ENCODE data around the gene ANAPC16.

Gene ANAPC16

GRCh38 chr10:72174297-72174662 lies 41.5 kb upstream of the ANAPC16 start:
- H3K79me2 ChIP-seq (ENCODE audit: insufficient read depth, low read length): no peaks in the 10 kb centered on the region
- no peaks in the 10 kb centered on the region for H3K27me3 ChIP-seq (ENCODE audit: insufficient read depth, low read length, poor library complexity)
- DNase-seq: no peak
- no peak for TF ChIP-seq EZH2 (IDR thresholded peaks at IDR 0.05; ENCODE audit: borderline replicate concordance, low read depth, low read length, severe bottlenecking)
- TF ChIP-seq, protein P1, sequence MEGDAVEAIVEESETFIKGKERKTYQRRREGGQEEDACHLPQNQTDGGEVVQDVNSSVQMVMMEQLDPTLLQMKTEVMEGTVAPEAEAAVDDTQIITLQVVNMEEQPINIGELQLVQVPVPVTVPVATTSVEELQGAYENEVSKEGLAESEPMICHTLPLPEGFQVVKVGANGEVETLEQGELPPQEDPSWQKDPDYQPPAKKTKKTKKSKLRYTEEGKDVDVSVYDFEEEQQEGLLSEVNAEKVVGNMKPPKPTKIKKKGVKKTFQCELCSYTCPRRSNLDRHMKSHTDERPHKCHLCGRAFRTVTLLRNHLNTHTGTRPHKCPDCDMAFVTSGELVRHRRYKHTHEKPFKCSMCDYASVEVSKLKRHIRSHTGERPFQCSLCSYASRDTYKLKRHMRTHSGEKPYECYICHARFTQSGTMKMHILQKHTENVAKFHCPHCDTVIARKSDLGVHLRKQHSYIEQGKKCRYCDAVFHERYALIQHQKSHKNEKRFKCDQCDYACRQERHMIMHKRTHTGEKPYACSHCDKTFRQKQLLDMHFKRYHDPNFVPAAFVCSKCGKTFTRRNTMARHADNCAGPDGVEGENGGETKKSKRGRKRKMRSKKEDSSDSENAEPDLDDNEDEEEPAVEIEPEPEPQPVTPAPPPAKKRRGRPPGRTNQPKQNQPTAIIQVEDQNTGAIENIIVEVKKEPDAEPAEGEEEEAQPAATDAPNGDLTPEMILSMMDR (IDR thresholded peaks at IDR 0.05; ENCODE audit: borderline replicate concordance, extremely low read depth, low read length, poor library complexity, severe bottlenecking): no peak
- no peak for ATAC-seq (ENCODE audit: insufficient read depth, low read depth)
- H3K4me2 ChIP-seq (ENCODE audit: insufficient read depth, low read length): no peak overlapping the region
- H3K4me1 ChIP-seq (ENCODE audit: insufficient read depth, low read length): no peaks in the 10 kb centered on the region
- H2AFZ ChIP-seq (ENCODE audit: low read depth, low read length): no peak overlapping the region
- H4K20me1 ChIP-seq (ENCODE audit: insufficient read depth, low read length): no peaks in the 10 kb centered on the region
- no peak overlapping the region for H3K9ac ChIP-seq (ENCODE audit: low read depth, low read length)
- no peak overlapping the region for H3K4me3 ChIP-seq (ENCODE audit: low read depth in 1 of 2, low read length in 2 of 2)
- peaks cover 25% of the 10 kb centered on the region; the same call in 1 of the 2 replicates for H3K36me3 ChIP-seq (ENCODE audit: insufficient read depth, low read length)
- H3K27ac ChIP-seq (ENCODE audit: low read length): no peak overlapping the region
- H3K9me3 ChIP-seq (ENCODE audit: insufficient read depth, low read length, severe bottlenecking): no peaks in the 10 kb centered on the region

DNA sequence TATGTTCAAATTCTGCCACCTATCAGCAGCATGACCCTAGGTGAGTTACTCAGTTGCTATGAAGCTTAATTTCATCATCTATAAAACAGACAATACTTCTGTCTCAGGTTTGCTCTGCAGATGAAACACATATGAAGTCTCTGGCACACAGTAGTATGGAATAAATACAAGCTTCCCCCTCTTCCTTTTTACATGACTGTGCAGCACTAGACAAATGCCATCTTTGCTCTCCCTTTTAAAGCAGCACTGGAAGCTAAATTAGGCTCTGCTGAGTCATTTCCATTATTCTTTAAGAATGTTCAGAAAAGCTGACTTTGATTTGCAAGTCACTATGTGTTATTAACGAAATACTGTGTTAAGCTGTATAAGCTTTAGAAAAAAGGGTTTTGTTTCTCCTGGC lies 40.7 kb upstream of the ANAPC16 start:
- Histone ChIP-seq H2AFZ (ENCODE audit: low read depth, low read length) (no peak overlapping the region), H3K36me3 (ENCODE audit: insufficient read depth, low read length) (peaks cover 29% of the 10 kb centered on the region; the same call in 1 of the 2 replicates), H4K20me1 (ENCODE audit: insufficient read depth, low read length) (no peaks in the 10 kb centered on the region), H3K9me3 (ENCODE audit: insufficient read depth, low read length, severe bottlenecking) (no peaks in the 10 kb centered on the region), H3K27ac (ENCODE audit: low read length) (no peak overlapping the region), H3K4me2 (ENCODE audit: insufficient read depth, low read length) (no peak overlapping the region), H3K4me1 (ENCODE audit: insufficient read depth, low read length) (no peaks in the 10 kb centered on the region), H3K9ac (ENCODE audit: low read depth, low read length) (no peak overlapping the region), H3K79me2 (ENCODE audit: insufficient read depth, low read length) (no peaks in the 10 kb centered on the region), H3K4me3 (ENCODE audit: low read depth in 1 of 2, low read length in 2 of 2) (no peak overlapping the region), H3K27me3 (ENCODE audit: insufficient read depth, low read length, poor library complexity) (no peaks in the 10 kb centered on the region)
- no peak for TF ChIP-seq EZH2 (IDR thresholded peaks at IDR 0.05; ENCODE audit: borderline replicate concordance, low read depth, low read length, severe bottlenecking)
- TF ChIP-seq, protein P1 (IDR thresholded peaks at IDR 0.05; ENCODE audit: borderline replicate concordance, extremely low read depth, low read length, poor library complexity, severe bottlenecking): no peak
- ATAC-seq (ENCODE audit: insufficient read depth, low read depth) (no peak), DNase-seq (no peak)

DNA sequence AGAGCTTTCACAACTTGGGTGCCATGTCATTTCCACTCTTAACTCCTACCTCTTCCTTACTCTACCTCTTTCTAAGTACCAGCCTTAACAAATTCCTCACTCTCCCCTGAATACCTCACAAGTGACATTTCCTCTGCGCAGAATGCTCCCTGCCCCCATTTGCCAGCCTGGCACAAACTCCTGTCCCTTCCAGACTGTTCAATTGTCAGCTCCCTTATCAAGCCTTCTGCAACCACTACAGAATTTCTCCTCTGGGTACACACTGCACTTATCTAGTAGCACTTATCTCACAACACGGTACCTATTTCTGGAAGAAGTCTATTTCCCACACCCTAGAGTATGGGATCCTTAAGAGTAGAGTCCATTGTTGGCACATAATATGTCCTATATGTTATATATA lies 39.1 kb upstream of the ANAPC16 start:
- no peaks in the 10 kb centered on the region for H3K79me2 ChIP-seq (ENCODE audit: insufficient read depth, low read length)
- no peak overlapping the region for H3K4me2 ChIP-seq (ENCODE audit: insufficient read depth, low read length)
- no peak overlapping the region for H3K9ac ChIP-seq (ENCODE audit: low read depth, low read length)
- no peaks in the 10 kb centered on the region for H3K9me3 ChIP-seq (ENCODE audit: insufficient read depth, low read length, severe bottlenecking)
- no peak overlapping the region for H3K27ac ChIP-seq (ENCODE audit: low read length)
- H3K27me3 ChIP-seq (ENCODE audit: insufficient read depth, low read length, poor library complexity): no peaks in the 10 kb centered on the region
- no peak for TF ChIP-seq EZH2 (IDR thresholded peaks at IDR 0.05; ENCODE audit: borderline replicate concordance, low read depth, low read length, severe bottlenecking)
- TF ChIP-seq, protein P1 (IDR thresholded peaks at IDR 0.05; ENCODE audit: borderline replicate concordance, extremely low read depth, low read length, poor library complexity, severe bottlenecking): no peak
- no peak overlapping the region for H3K4me3 ChIP-seq (ENCODE audit: low read depth in 1 of 2, low read length in 2 of 2)
- H3K36me3 ChIP-seq (ENCODE audit: insufficient read depth, low read length): peaks cover 29% of the 10 kb centered on the region; the same call in 1 of the 2 replicates
- ATAC-seq (ENCODE audit: insufficient read depth, low read depth) (no peak), DNase-seq (no peak)
- H3K4me1 ChIP-seq (ENCODE audit: insufficient read depth, low read length): no peaks in the 10 kb centered on the region
- no peaks in the 10 kb centered on the region for H4K20me1 ChIP-seq (ENCODE audit: insufficient read depth, low read length)
- H2AFZ ChIP-seq (ENCODE audit: low read depth, low read length): no peak overlapping the region

GRCh38 chr10:72177454-72177853 lies 38.4 kb upstream of the ANAPC16 start:
- Histone ChIP-seq H3K9me3 (ENCODE audit: insufficient read depth, low read length, severe bottlenecking) (no peaks in the 10 kb centered on the region), H3K4me3 (ENCODE audit: low read depth in 1 of 2, low read length in 2 of 2) (no peak overlapping the region), H3K9ac (ENCODE audit: low read depth, low read length) (no peak overlapping the region), H2AFZ (ENCODE audit: low read depth, low read length) (no peak overlapping the region), H3K27me3 (ENCODE audit: insufficient read depth, low read length, poor library complexity) (no peaks in the 10 kb centered on the region), H3K79me2 (ENCODE audit: insufficient read depth, low read length) (no peaks in the 10 kb centered on the region), H3K4me1 (ENCODE audit: insufficient read depth, low read length) (no peaks in the 10 kb centered on the region), H4K20me1 (ENCODE audit: insufficient read depth, low read length) (no peaks in the 10 kb centered on the region), H3K36me3 (ENCODE audit: insufficient read depth, low read length) (peaks cover 34% of the 10 kb centered on the region; the same call in 1 of the 2 replicates), H3K4me2 (ENCODE audit: insufficient read depth, low read length) (no peak overlapping the region), H3K27ac (ENCODE audit: low read length) (no peak overlapping the region)
- no peak for TF ChIP-seq EZH2 (IDR thresholded peaks at IDR 0.05; ENCODE audit: borderline replicate concordance, low read depth, low read length, severe bottlenecking)
- TF ChIP-seq, protein P1 (IDR thresholded peaks at IDR 0.05; ENCODE audit: borderline replicate concordance, extremely low read depth, low read length, poor library complexity, severe bottlenecking): no peak
- DNase-seq: no peak
- no peak for ATAC-seq (ENCODE audit: insufficient read depth, low read depth)

All from DND-41 (cell line).